Type B pancreatic cell (in vitro differentiated cells): ENCODE data around the gene DRD2. TPM values are rescaled to one million over a fixed set of nuclear protein-coding genes. Genes with fewer than 3 reads are reported as not detected.

ENCODE experiments used
- DNase-seq: peaks from one replicate; pipeline ENCODE4 v3.0.0; 2021; ENCODE audit warnings: mixed read lengths; ENCODE audit not compliant: unreplicated experiment; ENCODE audit errors: extremely low spot score
- H3K27ac Mint-ChIP-seq: 2 replicates; pipeline ENCODE4 v1.8.0; 2021; ENCODE audit warnings: mild to moderate bottlenecking, mixed read lengths
- H3K27me3 Mint-ChIP-seq: 2 replicates; pipeline ENCODE4 v1.8.0; 2021; ENCODE audit warnings: mixed read lengths
- H3K36me3 Mint-ChIP-seq: 2 replicates; pipeline ENCODE4 v1.8.0; 2021; ENCODE audit warnings: mixed read lengths
- H3K4me1 Mint-ChIP-seq: one replicate; pipeline ENCODE4 v1.8.0; 2021; ENCODE audit warnings: mixed read lengths; ENCODE audit not compliant: unreplicated experiment
- H3K4me3 Mint-ChIP-seq: 2 replicates; pipeline ENCODE4 v1.8.0; 2021; ENCODE audit warnings: mild to moderate bottlenecking, mixed read lengths
- H3K9me3 Mint-ChIP-seq: 2 replicates; pipeline ENCODE4 v1.8.0; 2021; ENCODE audit warnings: mixed read lengths
- CTCF ChIP-seq: fragments of 200-600 bp; sonication (generic); conservative IDR thresholded peaks from 2 replicates; pipeline ENCODE4 v1.5.0; 2021; ENCODE audit warnings: antibody characterized with exemption, mild to moderate bottlenecking
- total RNA-seq: library from RNA; stranded (reverse); gene quantifications from 2 replicates; pipeline ENCODE4 v1.2.1, GENCODE V29; 2021; ENCODE audit warnings: low replicate concordance

DRD2 gene
- total RNA-seq, 1 donor from 2014 or later = 3.7 TPM

- no peak for DNase-seq
- Mint-ChIP-seq H3K9me3 (no peaks in the 10 kb centered on the region), H3K27ac (no peak overlapping the region), H3K36me3 (no peaks in the 10 kb centered on the region), H3K4me3 (no peak overlapping the region), H3K4me1 (no peaks in the 10 kb centered on the region), H3K27me3 (peaks cover 64% of the 10 kb centered on the region)
- TF ChIP-seq CTCF = no peak
Observed at GRCh38 chr11:113464416-113464815, 10.8 kb downstream of the DRD2 start.

GRCh38 chr11:113462830-113463229 is 12.4 kb downstream of the DRD2 start:
- H3K9me3 Mint-ChIP-seq = no peaks in the 10 kb centered on the region
- no peak for DNase-seq
- no peaks in the 10 kb centered on the region for H3K36me3 Mint-ChIP-seq
- no peak overlapping the region for H3K27ac Mint-ChIP-seq
- TF ChIP-seq CTCF = no peak
- H3K4me3 Mint-ChIP-seq = no peak overlapping the region
- H3K4me1 Mint-ChIP-seq = no peaks in the 10 kb centered on the region
- H3K27me3 Mint-ChIP-seq = peaks cover 67% of the 10 kb centered on the region

- Mint-ChIP-seq H3K4me3 (no peak overlapping the region), H3K36me3 (no peaks in the 10 kb centered on the region), H3K9me3 (no peaks in the 10 kb centered on the region), H3K27me3 (peaks cover 57% of the 10 kb centered on the region), H3K27ac (no peak overlapping the region), H3K4me1 (no peaks in the 10 kb centered on the region)
- TF ChIP-seq CTCF = no peak
- DNase-seq = no peak
Observed at GRCh38 chr11:113461639-113462038, 13.6 kb downstream of the DRD2 start.

- Mint-ChIP-seq H3K4me3 (no peak overlapping the region), H3K36me3 (no peaks in the 10 kb centered on the region), H3K27me3 (peaks cover 52% of the 10 kb centered on the region), H3K9me3 (no peaks in the 10 kb centered on the region), H3K4me1 (no peaks in the 10 kb centered on the region), H3K27ac (no peak overlapping the region)
- TF ChIP-seq CTCF = no peak
- no peak for DNase-seq
Observed at GRCh38 chr11:113460469-113460868, 14.7 kb downstream of the DRD2 start.

- no peaks in the 10 kb centered on the region for H3K36me3 Mint-ChIP-seq
- peaks cover 40% of the 10 kb centered on the region for H3K27me3 Mint-ChIP-seq
- DNase-seq = no peak
- H3K27ac Mint-ChIP-seq = no peak overlapping the region
- TF ChIP-seq CTCF = no peak
- no peak overlapping the region for H3K4me3 Mint-ChIP-seq
- no peaks in the 10 kb centered on the region for H3K4me1 Mint-ChIP-seq
- no peaks in the 10 kb centered on the region for H3K9me3 Mint-ChIP-seq
Observed at GRCh38 chr11:113458189-113458588, 17.0 kb downstream of the DRD2 start.

- peaks cover 41% of the 10 kb centered on the region for H3K27me3 Mint-ChIP-seq
- DNase-seq = no peak
- no peak for TF ChIP-seq CTCF
- H3K4me1 Mint-ChIP-seq = no peaks in the 10 kb centered on the region
- H3K9me3 Mint-ChIP-seq = no peaks in the 10 kb centered on the region
- no peaks in the 10 kb centered on the region for H3K36me3 Mint-ChIP-seq
- H3K27ac Mint-ChIP-seq = no peak overlapping the region
- no peak overlapping the region for H3K4me3 Mint-ChIP-seq
Observed at GRCh38 chr11:113457784-113458183, 17.4 kb downstream of the DRD2 start.
